Astrocyte of the hippocampus (primary cell): ENCODE measurements around the gene NUDT14.
A peak's percentile ranks its signal among the peaks of the same experiment; 100 is the strongest.

Experiments used
- DNase-seq: peaks from one replicate; pipeline ENCODE4 v3.0.0; 2011; ENCODE audit warnings: low read depth, low spot score

The NUDT14 gene

DNA sequence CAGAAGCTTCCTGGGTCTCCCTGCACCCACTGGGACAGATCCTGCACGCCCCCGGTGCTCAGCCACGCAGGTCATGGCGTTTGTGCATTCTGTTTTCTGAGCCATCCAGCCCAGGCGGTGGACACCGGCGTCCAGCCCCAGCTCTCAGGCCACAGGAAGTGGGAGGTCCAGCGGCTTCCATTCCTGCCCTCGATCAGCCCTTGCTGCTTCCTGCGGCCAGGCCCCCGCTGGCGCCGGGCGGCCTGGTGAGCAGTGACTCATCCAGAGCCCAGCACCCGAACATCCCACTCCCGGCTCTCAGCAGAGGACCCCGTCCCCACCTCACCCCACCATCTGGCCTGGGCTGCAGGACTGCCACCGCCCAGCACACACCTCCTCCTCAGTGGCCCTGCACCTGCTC is 18.0 kb upstream of the NUDT14 start:
- no peak for DNase-seq

DNA sequence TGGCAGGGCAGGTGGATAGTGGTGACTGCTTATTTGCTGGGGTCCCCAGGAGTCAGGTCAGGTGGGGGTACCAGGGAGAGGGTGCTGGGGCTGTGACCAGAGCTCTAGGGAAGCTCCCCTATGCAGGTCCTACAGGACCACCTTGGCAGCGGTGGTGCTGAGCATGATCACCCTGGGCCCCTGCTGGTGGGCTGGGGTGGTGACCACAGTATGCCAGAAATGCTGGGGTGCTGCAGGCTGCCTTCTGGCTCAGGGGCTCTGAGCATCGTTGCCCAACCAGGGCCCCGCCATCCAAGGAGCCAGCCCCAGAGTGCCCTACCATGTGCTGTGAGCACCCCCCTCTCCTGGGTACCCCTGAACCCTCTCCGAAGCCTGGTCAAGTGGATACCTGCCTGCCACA is 17.5 kb upstream of the NUDT14 start:
- DNase-seq = no peak

DNA sequence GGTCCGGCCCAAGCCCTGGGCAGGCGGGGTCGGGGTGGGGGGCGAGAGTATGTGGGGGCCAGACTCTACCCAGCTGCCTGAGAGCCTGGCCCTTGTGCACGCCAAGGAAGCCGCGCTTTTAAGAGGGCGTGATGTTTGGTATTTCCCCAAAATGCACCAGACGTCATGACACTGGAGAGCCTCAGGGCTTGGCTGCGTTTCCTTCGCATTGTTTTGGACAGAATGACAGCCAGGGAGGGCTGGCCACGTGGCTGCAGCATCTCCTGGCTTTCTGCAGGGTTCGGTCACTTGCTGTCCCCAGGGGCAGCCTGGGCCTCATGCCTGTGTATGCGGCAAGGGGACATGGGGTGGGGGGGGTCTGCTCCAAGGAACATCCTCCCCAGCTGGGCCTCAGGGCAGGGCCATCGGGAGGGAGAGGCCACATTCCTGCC is 16.1 kb upstream of the NUDT14 start:
- DNase-seq = no peak

DNA sequence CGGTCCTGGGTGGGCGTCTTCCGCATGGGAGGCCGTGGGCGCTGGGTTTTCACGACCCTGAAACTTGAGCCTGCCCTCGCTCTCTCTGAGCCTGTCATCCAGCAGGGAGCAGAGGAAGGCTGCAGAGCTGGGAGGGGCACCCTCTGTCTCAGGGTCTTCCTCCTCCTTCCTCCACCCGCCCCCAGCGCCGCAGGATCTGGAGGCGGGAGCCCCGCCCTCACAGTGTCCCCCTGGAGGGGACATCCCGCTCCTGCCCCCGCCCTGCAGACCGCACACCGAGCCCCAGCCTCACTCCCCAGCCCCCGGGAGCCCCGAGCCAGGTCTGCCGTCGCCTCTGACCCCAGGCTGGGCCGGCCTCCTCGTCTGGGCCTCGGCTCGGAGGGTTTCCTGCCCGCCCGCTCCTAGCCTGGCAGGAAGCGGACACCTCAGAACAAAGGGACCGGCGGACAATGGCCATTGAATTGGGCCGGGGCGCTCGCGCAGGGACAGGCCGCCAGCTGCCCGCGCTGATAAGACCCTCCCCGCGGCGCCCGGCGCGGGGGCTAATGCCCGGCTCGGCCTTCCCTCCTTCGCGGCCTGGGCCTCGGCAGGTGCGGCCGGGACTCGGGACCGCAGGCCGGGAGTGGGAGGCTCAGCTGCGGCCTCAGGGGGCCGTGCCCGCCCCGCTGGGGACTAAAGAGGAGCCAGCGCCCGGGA is 15.3 kb upstream of the NUDT14 start:
- DNase-seq = no peak

DNA sequence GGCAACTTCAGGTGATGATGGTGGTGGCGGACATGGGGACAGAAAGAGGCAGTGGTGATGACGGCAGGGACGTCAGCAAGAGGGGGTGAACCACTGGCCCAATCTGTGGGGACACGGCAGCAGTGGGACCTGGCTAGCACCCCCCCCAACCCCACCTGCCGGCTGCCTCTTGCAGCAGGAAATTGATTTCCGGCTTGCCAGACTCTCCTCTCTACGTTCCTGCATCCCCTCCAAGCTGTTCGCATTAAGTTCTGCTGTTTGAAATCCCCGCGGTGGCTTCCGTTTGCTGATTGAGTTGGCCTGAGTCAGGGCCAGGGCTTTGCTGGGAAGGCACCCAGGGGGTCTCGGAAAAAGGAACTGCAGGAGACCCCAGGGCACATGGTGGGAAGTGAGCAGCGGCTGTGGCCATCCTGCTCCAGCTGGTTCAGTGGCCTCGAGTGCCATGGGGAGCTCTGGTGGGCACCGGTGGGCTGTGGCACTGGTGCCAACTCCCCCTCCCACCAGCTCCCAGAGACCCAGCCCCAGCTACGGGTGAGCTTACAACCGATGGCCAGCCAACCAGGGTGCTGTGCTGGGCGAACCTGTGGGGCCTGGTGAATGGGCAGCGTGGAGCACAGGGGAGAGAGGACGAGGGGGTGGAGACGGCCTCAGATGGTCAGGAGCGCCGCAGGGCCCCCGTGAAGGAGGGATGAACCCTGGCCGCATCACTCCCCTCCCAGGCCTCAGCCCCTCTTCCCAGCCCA is 14.6 kb upstream of the NUDT14 start:
- DNase-seq = no peak

DNA sequence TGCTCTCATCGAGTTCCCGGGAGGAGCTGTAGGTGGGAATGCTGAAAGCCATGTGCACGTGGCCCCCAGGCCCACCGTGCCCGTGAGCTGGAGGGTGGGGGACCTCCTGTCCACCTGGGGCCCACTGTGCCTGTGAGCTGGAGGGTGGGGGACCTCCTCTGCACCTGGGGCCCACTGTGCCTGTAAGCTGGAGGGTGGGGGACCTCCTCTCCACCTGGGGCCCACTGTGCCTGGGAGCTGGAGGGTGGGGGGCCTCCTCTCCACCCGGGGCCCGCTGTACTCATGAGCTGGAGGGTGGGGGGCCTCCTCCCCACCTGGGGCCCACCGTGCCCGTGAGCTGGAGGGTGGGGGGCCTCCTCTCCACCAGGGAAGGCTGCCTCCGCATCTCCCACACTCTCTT is 13.9 kb upstream of the NUDT14 start:
- DNase-seq = no peak

DNA sequence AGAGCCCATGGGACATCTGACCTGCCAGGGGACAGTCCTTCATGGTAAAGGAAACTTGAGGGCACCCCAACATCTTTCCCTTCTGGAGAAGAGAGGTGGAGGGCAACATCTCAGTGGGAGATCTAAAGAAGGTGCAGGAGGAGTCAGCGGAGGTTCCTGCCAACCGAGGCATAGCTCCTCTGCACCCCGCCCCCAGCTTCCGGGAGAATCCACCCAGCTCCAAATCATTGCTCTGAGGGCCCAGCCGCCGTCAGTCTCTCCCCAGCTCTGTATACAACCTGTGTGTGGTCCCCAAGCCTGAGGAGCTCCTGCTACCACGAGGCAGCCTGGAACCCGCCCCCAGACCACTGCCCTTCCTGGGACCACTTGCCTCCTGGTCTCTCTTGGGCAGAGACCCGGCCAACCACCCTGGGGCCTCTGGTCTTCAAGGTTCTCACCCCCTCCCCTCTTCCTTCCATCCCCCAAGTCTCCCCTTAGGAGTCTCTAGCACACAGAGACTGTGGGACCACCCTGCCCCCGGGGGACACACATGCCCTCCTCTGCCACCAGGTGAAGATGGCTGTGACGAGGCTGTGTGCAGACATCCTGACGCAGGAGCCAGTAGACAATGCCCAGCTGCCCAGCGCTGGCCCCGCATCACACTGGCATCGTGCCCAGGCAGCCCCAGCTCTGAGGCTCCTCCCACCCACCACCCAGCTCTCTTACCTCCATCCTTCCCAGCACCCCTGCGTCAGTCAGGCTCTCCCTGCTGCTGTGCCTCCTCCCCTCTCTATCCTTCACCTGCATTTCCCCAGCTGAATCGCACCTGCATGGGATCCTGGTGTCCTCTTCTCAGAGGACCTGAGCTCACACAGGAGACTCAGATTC is 13.0 kb upstream of the NUDT14 start:
- peak; percentile 54 for DNase-seq

DNA sequence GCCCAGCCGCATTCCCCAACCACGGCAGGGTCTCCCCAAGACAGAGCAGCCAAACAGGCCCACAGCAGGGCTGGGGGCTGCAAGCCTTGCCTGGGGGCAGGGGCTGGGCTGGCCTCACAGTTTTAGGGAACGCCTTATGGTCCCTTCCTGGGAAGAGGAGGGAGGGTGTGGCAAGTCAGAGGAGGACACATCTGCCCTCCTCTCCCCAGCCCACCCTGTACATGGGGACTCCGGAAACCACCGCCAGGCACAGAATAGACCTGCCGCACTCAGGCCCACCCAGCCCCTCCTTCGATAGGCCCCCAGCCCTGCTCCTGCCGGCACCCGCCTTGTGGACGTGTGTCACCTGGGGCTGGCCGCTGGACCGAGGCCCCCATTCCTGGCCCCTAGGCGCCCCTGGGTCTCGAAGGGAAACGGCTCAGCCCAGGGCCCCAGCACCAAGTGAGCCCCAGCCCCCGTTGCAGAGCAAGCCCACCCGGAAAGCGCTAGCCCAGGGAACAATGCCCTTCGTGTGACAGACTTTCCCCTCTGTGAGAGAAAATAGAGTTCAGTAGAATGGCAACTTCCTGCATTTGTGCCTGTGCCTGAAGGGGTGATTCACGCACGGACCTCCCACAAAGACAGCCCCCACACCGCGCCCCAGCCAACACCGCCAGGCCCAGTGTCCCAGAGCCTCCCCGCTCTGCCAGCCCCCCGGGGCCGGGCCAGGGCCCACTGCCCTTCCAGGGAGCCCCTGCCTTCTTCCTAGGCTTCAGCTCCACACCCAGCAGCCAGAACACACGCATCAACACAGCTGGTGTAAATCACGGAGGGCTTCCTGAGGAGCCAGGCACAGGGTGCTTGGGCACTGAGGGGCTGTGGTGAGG is 12.0 kb upstream of the NUDT14 start:
- peak; percentile 56 for DNase-seq

DNA sequence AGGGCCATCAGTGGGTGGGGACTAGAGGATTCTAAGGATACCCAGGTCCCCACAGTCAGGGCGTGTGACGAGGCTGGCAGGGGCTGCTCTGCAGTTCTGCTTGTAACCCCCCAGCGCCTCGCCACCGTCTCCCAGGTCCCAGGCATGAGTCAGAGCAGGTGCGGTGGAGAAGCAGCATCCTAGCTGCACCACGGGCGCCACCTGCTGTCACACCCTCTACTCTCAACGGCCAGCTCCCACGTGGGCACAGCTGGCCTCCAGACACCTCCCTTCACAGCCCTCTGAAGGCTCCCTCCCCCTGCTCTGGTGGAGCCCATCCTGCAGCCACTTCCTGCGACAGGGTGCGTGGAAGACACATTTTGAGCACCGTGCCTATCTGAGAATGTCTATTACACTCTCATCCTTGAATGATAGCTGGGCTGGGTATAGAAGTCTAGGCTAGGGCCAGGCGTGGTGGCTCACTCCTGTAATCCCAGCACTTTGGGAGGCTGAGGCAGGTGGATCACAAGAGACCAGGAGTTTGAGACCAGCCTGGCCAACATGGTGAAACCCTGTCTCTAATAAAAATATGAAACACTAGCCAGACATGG is 6.9 kb upstream of the NUDT14 start:
- no peak for DNase-seq

DNA sequence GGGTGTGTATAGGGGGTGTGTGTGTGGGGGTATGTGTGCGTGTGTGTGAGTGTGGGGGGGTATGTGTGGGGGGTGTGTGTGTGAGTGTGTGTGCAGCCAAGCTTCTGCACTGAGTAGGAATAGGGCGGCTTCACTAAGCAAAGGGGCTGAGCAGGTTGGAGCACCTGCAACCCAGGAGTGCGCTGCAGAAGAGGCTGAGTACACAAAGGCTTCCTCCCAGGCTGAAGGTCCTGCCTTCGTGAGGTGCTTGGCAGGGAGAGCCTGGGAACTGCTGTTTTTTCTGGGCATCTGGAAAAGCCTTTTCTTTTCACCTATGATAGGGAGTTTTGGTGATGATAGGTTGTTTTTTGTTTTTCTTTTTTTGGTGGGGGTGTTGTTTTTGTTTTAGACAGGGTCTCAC is 6.0 kb upstream of the NUDT14 start:
- DNase-seq = no peak

DNA sequence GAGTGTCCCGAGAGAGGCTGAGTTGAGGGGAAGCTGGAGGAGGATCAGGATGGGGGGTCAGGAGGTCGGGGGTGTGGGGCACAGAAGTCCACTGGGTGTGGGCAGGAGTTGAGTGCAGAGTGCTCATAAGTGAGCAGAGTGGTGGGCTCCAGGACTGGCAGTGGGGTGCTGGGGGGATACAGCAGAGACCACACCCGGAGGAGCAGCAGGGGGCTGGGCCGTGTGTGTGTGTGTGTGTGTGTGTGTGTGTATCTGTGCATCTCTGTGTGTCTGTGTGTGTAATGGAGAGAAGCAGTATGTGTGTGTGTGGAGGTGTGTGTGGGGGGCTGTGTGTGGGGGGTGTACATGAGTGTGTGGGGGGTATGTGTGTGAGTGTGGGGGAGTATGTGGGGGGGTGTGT is 4.9 kb upstream of the NUDT14 start:
- DNase-seq = no peak

DNA sequence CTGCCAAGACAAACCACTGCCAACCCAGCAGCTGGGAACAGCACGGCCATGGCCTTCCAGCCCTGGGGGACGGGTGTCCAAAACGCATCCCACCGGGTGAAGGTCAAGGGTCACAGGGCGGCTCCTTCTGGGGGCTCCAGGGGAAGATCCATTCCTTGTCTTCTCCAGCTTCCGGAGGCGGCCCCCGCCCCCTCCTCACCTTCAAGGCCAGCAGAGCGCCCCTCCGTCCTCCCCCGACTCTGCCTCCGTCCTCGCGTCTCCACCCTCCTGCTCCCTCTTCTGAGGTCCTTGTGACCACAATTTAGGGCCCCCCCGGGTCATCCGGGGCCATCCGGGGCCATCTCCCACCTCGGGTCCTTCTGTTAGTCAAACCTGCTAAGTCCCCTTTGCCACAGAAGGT is 3.9 kb upstream of the NUDT14 start:
- no peak for DNase-seq

DNA sequence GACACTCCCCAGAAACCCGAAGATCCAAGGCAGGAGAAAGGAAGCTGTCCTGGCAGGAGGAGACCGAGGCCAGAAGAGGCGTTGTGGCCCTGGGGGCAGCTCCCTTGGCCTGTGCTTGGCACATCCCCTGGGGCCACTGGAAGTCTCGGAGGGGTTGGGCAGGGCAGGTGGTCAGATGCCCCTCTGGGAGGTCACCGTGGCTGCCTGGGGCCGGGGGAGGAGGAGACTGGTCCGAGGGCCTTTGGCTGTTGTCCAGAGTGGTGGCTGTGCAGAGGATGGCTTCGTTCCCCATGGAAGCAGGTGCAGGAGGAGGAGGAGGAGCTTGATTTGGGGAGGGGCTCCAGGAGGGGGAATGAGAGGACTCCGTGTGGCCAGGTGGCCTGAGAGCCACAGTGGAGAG is 3.3 kb upstream of the NUDT14 start:
- no peak for DNase-seq

DNA sequence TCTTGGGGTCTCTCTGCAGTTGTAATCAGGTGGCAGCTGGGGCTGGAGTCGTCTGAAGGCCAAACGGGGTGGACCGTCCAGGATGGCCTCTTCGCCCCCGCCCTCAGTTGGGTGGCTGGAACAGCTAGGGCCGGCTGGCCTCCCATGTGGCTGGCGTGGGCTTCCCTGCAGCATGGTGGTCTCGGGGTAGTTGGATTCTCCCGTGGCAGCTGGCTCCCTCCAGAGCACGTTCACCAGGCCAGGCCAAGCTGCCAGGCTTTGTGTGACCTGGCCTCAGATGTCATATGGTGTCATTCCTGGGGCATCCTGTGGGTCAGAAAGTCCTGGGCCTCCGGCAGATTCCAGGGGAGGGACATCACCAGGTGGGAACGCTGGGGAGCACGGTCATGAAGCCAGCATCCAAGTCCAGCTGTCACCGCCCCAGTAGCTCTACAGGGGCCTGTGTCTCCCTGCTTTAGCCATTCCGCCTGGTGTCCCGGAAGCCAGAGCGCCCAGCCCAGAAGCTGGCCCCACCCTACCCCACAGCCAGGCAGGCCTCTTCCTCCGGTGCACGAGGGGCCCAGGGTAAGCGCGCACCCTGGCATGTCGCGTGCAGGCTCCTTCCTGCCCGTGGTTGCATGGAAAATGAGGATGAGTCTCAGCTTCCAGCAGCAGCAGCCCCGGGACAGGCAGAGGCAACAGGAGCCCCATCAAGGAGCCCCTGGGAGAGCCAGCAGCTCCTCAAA is 1.3 kb upstream of the NUDT14 start:
- no peak for DNase-seq

DNA sequence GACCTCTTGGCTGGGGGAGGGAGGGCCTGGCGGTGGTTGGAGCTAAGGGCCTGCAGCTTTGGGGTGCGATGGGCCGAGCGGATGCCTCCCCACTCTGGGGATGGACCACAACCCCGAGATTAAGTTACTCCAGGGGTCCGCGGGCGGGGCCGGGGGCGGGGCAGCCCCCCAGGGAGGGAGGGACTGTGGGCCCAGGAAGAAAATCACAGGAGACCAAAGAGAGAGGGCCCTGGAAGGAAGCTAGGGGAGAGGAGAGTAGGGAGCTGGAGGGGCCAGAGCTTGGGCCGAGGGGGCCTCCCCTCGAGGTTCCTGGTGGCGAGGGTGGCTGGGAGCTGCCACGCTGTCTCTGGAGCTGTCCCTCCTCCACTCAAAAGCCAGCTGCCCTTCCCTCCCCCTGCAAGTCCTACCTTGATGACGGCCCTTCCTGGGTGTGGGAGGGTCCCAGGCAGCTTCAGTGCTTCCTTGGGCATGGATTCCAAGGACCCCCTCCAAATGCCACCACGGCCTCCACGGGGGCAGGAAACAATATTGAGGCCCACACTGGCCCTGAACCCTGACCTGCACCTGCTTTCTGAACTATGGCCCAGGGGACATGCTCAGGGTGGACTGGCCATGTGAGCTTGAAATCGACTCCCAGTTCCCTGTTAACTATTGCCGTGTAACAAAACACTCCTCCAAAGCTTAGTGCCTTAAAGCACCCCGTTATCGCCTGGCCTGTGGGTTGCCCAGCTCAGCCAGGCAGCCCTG is 610 bp upstream of the NUDT14 start:
- no peak for DNase-seq

DNA sequence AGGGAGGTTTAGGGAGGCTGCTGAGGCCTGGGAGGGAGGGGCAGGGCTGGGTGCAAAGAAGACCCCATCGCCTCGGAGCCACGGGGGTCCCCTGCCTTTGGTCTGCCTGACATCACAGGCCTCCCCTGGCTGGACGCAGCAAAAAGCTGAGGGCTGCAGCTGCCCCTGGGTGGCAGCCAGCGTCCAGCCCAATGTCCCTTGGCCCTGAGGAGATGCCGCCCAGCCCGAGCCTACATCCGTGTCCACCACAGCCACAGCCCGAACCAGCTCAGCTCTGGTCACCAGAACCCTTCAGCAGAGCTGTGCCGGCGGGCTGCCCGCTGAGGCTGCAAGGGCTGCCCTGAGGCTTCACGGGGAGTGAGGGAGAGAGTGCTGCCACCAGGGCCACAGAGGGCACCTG is 1.9 kb downstream of the NUDT14 start:
- no peak for DNase-seq

DNA sequence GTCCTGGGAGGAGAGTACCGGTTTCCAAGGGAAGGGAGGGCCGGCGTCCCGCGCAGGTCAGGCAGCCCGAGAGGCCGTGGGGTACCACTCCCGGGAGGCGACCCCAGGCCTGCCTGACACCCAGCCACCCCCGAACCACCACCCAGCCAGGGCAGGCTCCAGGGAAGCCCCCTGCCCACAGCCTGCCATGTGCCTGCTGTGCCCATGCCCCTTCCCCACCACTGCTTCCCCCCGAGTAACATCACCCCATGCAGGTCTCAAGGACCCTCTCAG is 2.3 kb downstream of the NUDT14 start:
- DNase-seq = no peak

DNA sequence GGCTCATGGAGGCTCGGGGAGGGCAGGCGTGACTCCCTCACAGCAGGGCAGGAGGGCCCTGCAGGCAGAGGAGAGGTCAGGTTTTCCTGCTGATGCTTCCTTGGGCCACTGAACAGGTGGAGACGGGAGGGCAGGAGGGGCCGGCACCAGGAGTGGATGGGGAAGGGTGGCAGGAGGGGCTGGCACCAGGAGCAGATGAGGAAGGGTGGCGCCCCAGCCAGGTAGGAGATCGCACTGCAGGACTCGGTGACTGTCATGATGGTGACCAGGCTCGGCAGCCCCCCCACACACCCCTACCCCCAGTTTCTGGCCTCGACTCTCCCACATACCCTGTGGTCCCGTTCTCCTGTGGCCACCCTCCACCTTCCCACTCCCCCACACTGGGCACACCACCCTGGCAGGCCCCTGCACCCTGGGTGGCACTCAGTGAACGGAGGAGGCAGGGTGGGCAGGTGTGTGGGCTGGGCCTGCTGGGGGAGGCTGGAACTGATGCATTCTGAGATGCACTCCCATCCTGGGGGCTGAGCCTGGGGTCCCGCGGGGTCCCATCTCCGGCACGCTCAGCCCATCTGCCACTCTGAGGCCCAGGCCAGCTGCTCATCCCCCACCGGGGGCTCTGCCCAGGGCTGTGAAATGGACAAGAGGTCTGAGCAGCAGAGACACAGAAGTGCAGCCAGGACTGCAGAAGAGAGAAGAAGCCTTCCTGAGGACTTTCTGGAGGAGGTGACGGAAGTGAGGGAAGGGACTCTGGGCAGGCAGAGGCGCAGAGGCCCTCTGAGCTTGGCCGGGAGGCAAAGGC is 2.8 kb downstream of the NUDT14 start:
- DNase-seq = no peak

DNA sequence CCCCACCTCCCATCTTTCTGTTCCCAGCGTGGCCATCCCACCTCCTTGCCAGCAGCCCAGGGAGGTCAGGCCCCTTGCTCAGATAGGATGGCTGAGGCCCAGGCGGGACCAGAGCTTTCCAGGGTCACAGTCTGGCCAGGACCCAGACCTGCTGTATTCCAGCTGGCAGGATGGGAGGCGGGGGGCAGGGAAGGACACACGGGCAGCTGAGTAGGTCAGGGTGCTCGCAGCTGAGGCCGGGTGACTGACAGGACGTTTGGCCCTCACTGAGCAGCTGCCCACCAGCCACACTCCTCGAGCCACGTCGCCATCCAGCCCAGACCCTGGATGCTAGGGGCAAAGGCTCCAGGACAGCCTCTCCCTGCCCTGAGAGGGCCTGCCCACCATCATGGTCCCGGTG is 4.0 kb downstream of the NUDT14 start:
- DNase-seq = no peak
